GM18909 (cell line): ENCODE data around the gene TUBA3C.
"Not testable (repeated sequence)": the region's sequence is repeated elsewhere in the genome, so short reads cannot be mapped to it uniquely, and the experiment has no call there.

Experiments used
- ATAC-seq: cut with Tn5 transposase; IDR thresholded peaks from one replicate; pipeline ENCODE4 v1.9.1; 2021; ENCODE audit warnings: mild to moderate bottlenecking; ENCODE audit not compliant: unreplicated experiment, poor library complexity

The TUBA3C gene

DNA sequence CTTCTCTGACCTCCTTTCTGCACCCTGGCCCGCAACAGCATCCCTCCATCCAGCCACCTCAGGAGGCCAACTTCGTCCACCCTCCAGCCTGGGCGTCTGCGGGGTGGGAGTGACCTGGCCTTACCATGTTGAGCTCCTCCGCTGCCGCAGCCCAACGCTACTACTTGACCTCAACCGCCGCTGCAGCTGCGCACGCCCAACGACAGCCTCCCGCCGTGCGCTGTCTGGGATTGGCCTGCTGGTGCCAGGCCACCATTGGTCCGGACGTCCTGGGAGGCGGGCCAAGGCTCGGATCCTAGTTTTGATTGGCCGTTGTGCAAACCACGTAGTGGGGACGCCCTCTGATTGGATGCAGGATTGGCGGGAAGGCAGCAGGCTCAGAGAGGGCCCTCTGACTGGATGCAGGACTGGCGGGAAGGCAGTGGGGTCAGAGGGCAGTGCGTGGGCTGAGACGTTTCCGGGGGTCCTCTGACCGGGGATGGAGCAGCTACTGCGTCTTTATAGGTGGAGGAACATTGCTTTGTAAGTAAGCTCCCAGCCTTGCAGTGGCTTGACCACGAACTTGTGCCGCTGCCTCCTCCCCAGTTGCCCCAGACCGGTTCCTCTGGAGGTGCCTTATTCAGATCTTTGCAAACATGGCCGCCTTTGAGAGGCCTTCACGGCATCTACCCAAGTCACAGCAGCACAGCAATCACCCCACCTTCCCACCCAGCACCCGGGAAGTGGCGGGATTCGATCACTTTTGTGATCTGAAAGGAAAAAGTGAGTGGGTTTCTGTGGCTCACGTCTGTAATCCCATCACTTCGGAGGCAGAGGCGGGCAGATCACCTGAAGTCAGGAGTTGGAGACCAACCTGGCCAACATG lies at the start of gene TUBA3C:
TSS of gene TUBA3C (minus strand) at position 204 of the 865 bp plus-strand sequence. CDS start at position 127, 77 bp downstream.
- ATAC-seq = no peak

DNA sequence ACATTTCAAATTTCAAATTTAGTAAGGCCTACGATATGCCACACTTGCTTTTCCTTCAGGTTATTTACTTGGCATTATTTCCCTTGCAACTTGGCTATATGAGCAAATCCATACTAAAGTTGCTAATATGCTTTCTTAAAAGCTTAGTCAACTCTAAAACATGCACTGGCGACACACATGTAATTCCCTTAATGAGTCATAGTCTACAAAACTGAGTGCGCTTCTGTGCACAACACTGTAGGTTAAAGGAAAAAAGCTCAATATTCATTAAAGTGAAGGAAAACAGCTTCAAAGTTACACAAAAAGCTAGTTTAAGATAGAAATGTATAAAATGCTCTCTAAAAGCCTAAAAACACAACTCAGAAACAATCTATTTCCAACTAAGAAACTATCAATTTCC lies 25.8 kb upstream of the TUBA3C start:
- not testable (repeated sequence) for ATAC-seq

DNA sequence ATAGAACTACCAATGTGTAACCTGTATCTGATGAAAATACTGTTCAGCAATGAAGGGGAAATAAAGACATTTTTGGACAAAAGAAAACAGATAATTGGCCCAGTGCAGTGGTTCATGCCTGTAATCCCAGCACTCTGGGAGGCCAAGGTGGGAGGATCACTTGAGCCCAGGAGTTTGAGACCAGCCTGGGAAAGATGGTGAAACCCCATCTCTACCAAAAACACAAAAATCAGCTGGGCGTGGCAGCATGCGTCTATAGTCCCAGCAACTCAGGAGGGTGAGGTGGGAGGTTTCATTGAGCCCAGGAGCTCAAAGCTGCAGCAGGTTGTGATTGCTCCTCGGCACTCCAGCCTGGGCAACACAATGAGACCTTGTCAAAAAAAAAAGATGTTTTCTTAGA lies 11.0 kb upstream of the TUBA3C start:
- ATAC-seq = not testable (repeated sequence)

DNA sequence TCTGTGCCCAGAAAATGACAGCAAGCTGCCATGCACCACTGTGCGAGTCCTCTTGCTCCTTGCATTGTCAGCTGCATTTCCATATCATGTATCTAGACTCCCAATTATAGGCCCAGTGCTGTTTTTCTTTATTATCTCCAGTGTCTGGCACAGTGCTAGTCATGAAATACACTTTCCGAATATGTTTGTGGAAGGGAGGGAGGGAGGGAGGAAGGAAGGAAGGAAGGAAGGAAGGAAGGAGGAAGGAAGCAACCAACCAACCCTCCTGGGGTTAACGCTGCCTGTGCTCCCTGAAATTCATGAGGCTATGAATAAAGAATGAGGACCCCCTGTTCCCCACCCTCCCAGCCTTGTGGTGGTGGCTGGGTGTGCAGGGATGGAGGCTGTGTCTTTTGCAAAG lies 8.3 kb upstream of the TUBA3C start:
- ATAC-seq = not testable (repeated sequence)

DNA sequence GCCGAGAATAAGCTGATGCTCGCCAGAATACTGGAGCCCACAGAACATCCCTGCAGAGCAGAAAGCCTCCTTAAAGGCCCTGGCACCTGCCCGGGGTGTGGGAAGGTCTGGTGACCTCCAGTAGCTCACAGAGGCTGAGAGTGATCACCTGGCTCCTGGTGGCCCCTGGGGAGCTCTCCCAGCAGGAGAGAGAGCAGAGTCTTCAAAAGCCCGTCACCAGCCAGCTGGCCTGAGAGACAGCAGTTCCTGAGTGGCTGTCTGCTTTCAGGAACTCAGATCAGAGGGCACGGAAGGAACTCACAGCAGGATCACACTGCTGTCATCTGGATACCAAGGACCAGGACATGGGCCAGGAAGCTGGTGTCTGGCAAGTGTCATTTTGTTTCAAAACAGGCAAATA lies 7.7 kb upstream of the TUBA3C start:
- not testable (repeated sequence) for ATAC-seq

DNA sequence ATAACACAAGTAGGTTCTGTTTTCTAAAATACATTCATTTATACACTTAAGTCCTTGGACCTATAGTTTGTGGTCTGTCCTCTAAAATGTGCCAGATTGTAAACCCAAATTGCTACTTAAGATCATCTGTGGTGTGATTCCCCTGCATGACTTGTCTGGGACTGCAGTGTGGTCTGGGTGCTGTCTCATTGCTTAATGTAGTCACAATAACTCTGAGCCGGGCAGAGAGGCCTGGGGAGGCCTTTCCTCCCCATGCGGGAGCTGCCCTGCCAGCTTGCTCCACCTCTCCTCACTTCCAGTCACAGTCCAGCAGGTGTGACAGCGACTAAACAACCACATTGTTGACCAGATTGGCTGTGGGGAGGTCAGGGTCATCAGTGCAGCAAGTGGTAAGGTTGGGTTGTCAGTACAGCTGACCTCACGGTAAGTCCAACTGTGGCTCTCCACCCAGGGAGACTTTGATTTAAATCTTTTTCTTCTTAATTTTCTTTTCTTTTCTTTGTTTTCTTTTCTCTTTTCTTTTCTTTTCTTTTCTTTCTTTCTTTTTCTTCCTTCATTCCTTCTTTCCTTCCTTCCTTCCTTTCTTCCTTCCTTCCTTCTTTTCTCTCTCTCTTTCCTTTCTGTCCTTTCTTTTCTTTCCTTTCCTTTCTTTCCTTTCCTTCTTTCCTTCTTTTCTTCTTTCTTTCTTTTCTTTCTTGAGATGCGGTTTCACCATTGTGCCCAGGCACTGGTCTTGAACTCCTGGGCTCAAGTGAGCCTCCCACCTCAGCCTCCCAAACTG lies 4.4 kb upstream of the TUBA3C start:
- ATAC-seq = no peak

DNA sequence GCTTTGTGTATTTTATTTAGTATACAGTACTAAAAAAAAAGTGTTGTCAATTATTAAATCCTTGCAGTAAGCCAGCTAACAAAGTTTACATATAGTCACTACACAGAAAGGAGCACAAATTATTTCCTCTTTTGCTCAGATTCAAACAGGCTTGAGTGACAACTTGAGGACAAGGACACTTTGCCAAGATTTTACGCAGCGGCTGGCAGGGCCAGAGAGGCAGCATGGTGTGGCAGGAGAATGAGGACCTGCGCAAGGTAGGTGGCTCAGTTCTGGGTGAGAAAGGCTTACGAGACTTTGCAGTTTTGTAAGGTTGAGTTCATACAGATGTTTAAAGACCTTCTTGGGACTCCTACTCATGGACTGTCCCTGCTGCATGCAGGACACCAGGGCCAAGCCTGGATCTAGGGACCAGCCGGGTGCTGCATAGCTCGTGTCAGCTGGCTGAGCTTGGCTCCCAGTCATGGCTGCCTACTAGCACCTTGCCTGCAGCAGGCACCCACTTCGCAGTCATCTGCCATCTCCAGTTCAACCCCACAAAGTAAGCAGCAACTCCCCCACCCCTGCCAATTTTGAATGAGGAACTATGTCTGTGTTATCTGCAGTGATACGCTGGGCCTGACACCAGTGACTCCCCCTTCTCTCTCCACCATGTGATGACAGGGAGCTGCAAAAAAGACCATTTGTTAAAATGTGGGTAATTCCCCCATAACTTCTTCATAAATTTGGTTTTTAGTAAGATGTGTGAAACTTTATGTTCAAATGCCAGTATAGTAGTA lies 3.7 kb upstream of the TUBA3C start:
- no peak for ATAC-seq

DNA sequence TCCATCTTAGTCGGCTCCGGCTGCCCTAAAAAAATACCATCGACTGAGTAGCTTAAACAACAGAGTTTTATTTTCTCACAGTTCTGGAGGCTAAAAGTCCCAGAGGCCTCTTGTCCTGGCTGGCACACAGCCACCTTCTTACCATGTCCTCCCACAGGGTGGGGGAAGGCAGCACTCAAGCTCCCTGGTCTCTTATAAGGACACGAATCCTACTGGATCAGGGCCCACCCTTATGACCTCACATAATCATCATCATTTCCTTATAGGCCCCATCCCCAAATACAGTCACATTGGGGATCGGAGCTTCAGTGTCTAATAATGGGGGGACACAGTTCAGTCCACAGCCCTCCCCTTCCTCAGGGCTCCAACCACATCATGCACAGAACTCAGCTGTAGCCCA lies 2.6 kb upstream of the TUBA3C start:
- no peak for ATAC-seq

DNA sequence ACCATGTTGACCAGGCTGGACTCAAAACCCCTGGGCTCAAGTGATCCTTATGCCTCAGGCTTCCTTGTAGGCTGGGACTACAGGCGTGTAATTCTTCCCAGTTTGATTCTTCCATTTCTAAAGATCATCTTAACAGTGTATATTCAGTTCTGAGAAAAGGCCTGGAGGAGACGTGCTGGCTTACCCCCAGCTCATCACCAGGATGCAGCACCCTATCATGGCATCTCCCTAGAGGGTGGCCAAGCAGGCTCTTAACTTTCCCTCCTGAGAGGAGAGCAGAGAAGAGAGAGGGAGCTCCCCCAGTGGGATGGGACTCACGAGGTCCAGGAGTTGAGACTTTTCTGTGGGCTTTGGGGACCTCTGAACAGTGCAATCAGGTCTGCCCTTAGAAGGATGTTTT lies 2.1 kb upstream of the TUBA3C start:
- no peak for ATAC-seq

DNA sequence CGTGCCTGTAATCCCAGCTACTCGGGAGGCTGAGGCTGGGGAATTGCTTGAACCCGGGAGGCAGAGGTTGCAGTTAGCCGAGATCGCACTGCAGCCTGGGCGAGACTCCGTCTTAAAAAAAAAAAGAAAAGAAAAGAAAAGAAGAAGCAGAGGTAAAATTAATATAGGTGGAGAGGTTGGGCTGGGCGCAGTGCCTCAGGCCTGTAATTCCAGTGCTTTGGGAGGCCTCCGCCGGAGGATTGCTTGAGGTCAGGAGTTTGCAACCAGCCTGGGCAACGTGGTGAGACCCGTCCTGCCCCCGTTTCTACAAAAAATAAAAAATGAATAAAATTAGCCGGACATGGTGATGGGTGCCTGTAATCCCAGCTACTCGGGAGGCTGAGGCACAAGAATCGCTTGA lies 912 bp upstream of the TUBA3C start:
- no peak for ATAC-seq

DNA sequence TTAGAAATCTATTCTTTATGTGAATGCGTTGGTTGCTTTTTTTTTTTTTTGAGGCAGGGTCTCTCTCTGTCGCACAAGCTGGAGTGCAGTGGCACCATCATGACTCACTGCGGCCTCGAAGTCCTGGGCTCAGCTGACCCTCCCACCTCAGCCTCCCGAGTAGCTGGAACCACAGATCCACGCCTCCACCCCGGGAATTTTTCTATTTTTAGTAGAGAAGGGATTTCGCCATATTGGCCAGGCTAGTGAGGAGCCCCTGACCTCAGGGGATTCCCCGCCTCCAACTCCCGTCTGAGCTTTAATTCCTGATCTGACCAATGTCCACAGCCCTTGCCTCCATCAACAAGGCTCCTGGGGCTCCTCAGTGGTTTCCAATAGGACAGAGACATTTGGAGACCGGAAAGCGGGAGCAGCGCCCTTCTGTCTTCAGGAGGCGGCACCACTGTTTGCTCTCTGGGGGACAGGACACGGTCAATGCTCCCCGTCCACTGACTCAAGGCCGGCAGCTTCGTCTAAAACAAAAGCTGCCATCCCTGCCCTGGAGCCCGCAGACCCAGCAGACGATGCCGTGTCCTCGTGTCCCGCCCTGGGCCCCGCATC lies 503 bp downstream of the TUBA3C start:
- no peak for ATAC-seq

DNA sequence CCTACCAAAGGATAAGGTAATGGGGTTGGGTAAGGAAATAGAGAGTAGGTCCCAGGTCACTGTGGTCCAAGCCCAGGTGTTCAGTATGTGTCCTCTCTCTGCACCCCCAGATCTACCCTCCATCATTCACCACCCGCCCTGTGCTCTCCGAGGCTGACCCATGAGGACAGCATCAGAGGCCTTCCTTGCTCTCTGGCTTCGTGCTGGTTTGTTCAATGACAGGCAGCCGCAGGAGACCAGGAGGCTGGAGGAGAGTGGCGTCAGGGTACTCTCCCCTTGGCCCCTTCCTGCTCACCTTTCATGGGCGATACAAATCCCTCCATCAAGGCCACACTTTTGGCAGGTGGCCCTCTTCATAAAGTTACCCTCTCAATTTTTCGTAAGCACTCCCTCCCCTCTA lies 1.7 kb downstream of the TUBA3C start:
- no peak for ATAC-seq

DNA sequence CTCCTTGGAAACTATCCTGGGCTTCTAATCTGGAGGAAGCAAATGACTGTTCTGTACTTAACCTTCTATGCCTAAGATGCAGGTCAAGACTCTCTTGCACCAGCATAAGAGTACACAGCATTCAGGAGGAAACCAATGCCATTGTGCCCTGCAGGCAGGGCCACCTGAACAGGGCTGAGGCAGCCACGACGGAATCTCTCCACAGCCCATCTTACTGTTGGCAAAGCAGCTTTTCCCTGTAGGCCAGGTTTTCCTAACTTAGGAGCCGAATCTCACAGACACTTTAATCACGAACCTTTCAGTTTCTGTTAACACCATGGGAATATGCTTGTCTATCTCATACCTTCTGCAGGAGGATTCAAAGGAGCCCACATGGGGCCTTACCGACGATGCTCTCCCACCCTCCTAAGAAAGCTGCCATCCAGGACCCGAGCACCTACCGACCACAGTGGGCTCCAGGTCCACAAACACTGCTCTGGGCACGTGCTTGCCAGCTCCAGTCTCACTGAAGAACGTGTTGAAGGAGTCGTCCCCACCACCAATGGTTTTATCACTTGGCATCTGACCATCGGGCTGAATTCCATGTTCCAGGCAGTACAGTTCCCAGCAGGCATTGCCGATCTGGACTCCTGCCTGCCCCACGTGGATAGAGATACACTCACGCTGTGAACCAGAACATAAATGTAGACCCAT lies 2.6 kb downstream of the TUBA3C start:
- no peak for ATAC-seq

DNA sequence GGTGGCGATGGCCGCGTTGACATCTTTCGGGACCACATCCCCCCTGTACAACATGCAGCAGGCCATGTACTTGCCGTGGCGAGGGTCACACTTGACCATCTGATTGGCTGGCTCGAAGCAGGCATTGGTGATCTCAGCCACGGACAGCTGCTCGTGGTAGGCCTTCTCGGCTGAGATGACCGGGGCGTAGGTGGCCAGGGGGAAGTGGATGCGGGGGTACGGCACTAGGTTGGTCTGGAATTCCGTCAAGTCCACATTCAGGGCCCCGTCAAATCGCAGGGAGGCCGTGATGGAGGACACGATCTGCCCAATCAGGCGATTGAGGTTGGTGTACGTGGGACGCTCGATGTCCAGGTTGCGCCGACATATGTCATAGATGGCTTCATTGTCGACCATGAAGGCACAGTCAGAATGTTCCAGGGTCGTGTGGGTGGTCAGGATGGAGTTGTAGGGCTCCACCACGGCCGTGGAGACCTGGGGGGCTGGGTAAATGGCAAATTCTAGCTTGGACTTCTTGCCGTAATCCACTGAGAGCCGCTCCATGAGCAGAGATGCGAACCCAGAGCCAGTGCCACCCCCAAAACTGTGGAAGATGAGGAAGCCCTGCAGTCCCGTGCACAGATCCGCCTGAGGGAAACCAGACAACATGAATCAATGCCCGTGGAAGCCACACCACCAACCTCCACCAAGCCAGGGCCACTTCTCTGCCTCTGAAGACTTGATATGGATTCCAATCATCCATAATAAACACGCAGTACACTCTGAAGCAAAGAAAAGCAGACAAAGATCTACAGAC lies 4.4 kb downstream of the TUBA3C start:
- ATAC-seq = not testable (repeated sequence)

DNA sequence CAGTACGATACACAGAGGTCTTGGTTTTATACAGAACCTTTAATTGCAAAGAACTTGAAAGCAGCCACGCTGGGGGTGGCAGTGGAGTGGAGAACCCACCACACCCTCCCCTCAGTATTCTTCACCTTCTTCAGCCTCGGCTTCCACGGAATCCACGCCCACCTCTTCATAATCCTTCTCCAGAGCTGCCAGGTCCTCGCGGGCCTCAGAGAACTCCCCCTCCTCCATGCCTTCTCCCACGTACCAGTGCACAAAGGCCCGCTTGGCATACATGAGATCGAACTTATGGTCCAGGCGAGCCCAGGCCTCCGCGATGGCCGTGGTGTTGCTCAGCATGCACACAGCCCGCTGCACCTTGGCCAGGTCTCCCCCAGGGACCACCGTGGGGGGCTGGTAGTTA lies 7.9 kb downstream of the TUBA3C start:
- no peak for ATAC-seq

DNA sequence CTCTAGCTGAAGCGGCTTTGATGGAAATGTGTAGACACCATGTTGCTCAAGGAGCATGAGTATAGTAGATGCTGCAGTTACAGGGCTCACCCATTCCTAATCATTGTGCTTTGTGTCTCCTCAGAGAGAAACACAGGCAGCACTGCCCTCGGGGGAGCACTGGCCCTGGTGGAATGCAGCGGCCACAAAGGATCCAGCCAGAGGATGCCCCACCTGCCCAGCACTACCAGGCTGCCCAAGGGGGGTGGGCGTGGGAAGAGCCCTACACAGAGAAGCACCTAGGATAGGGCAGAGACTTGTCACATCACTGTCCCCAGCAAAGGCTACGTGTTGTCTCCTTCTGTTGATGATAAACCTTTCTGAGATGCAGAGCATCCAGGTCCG lies 9.0 kb downstream of the TUBA3C start:
- no peak for ATAC-seq

DNA sequence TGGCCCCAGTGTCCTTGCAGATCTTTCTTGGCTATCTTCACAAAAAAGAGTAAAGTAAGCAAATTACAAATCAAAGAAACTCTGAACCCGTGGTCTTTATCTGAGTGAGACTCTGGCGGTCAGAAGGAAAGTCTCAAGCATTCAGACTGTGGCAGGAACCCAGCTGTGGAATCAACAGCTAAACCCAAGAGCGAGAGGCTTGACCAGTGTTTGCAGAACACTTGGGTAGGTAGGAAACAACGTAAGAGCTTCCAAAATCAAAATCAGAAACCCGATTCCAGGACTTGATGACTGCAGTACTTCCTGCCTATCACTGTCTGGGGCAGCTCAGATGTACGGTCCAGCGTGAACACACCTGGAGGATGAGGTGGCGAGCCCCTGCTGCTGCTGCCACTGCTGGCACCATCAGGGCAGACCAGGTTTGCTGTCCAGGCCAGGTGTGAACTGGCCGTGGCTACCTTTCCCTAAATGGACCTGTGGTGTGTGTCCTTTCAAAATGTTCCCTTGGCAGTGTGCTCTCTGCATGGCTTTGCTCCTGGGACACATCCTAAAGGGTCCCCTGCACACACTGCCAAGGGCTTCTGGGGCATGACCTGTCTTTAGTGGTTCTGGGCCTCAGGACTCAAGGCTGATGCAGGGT lies 9.5 kb downstream of the TUBA3C start:
- ATAC-seq = no peak

DNA sequence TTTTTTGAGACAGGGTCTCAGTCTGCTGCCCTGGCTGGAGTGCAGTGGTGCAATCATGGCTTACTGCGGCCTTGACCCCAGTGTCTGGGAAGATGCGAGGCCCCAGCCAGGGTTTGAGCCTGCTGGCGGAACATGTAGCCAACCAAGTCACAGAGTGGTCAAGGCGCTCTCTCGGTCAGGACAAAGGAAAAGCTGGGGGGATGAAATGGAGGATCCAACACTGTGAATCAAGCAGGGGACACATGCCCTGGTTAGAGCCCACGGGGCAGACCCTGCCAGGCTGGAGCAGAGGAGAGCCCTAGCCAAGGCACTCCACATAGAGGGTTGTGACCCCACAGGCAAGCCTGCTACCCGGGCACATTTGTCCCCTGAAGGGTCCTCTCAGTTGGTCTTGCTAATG lies 10.1 kb downstream of the TUBA3C start:
- ATAC-seq = no peak

DNA sequence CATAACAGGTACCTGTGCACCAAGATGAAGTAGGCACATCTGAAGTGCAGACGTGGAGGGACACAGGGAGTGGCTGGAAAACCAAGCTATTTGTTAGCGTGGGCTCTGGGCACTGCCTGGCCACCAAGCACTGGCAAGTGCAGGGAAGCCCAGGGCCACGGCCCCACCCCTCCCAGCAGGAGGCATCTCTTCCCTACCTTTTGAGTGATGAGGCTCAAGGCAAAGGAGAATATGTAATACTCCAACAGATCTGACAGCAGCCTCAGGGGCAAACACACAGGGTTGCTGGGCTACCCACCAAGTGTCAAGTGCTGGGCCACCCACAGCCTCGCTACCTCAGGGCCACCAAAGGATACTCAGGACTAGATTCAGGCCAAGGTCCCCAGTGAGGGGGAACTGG lies 11.6 kb downstream of the TUBA3C start:
- no peak for ATAC-seq
